ENCODE measurements around the gene CLASP1.
"Not testable (repeated sequence)": the region's sequence is repeated elsewhere in the genome, so short reads cannot be mapped to it uniquely, and the experiment has no call there.

The CLASP1 gene

GRCh38 chr2:121358291-121358690 lies 291.0 kb downstream of the CLASP1 start:
- DNase-seq (ENCODE audit: low read depth in 2 of 3, low spot score in 2 of 3) = no peak

GRCh38 chr2:121356058-121356640 lies 293.1 kb downstream of the CLASP1 start:
- DNase-seq (ENCODE audit: low read depth in 2 of 3, low spot score in 2 of 3) = no peak

- no peak for DNase-seq (ENCODE audit: low read depth in 2 of 3, low spot score in 2 of 3)
Observed at GRCh38 chr2:121355488-121355887, 293.8 kb downstream of the CLASP1 start.

GRCh38 chr2:121351521-121352318 lies 297.5 kb downstream of the CLASP1 start:
- no peak for DNase-seq (ENCODE audit: low read depth in 2 of 3, low spot score in 2 of 3)

- no peak for DNase-seq (ENCODE audit: low read depth in 2 of 3, low spot score in 2 of 3)
Observed at GRCh38 chr2:121350890-121351289, 298.4 kb downstream of the CLASP1 start.

- no peak for DNase-seq (ENCODE audit: low read depth in 2 of 3, low spot score in 2 of 3)
Observed at GRCh38 chr2:121350402-121350775, 298.9 kb downstream of the CLASP1 start.

- DNase-seq (ENCODE audit: low read depth in 2 of 3, low spot score in 2 of 3) = no peak
Observed at GRCh38 chr2:121349721-121350401, 299.4 kb downstream of the CLASP1 start.

- no peak for DNase-seq (ENCODE audit: low read depth in 2 of 3, low spot score in 2 of 3)
Observed at GRCh38 chr2:121348128-121348740, 301.0 kb downstream of the CLASP1 start.

- no peak for DNase-seq (ENCODE audit: low read depth in 2 of 3, low spot score in 2 of 3)
Observed at GRCh38 chr2:121346859-121347258, 302.4 kb downstream of the CLASP1 start.

- DNase-seq (ENCODE audit: low read depth in 2 of 3, low spot score in 2 of 3) = no peak
Observed at GRCh38 chr2:121346407-121346806, 302.9 kb downstream of the CLASP1 start.

- no peak for DNase-seq (ENCODE audit: low read depth in 2 of 3, low spot score in 2 of 3)
Observed at GRCh38 chr2:121345887-121346286, 303.4 kb downstream of the CLASP1 start.

- no peak for DNase-seq (ENCODE audit: low read depth in 2 of 3, low spot score in 2 of 3)
Observed at GRCh38 chr2:121345101-121345500, 304.2 kb downstream of the CLASP1 start.

- DNase-seq (ENCODE audit: low read depth in 2 of 3, low spot score in 2 of 3) = not testable (repeated sequence)
Observed at GRCh38 chr2:121343828-121344399, 305.3 kb downstream of the CLASP1 start.

GRCh38 chr2:121343191-121343590 lies 306.1 kb downstream of the CLASP1 start:
- DNase-seq (ENCODE audit: low read depth in 2 of 3, low spot score in 2 of 3) = no peak

GRCh38 chr2:121342751-121343150 lies 306.5 kb downstream of the CLASP1 start:
- DNase-seq (ENCODE audit: low read depth in 2 of 3, low spot score in 2 of 3) = no peak

GRCh38 chr2:121340926-121341325 lies 308.3 kb downstream of the CLASP1 start:
- DNase-seq (ENCODE audit: low read depth in 2 of 3, low spot score in 2 of 3) = no peak

- DNase-seq (ENCODE audit: low read depth in 2 of 3, low spot score in 2 of 3) = no peak
Observed at GRCh38 chr2:121338281-121338680, 311.0 kb downstream of the CLASP1 start.

- no peak for DNase-seq (ENCODE audit: low read depth in 2 of 3, low spot score in 2 of 3)
Observed at GRCh38 chr2:121336528-121337294, 312.6 kb downstream of the CLASP1 start.

- DNase-seq (ENCODE audit: low read depth in 2 of 3, low spot score in 2 of 3) = no peak
Observed at GRCh38 chr2:121335294-121336290, 313.7 kb downstream of the CLASP1 start.
